Endometrial microvascular endothelial cells (primary cell): ENCODE data around the gene ZNF414. TPM values are rescaled to one million over a fixed set of nuclear protein-coding genes. Genes with fewer than 3 reads are reported as not detected.
"Not testable (repeated sequence)": the region's sequence is repeated elsewhere in the genome, so short reads cannot be mapped to it uniquely, and the experiment has no call there.

Experiments
- in situ Hi-C: cut with HindIII; loops from 2 replicates; pipeline ENCODE4 v1.10.0; 2017; ENCODE audit warnings: low sequenced_read_pairs, low pct_unique_long_range_greater_than_20kb; ENCODE audit errors: inconsistent ontology term
- total RNA-seq: library from RNA; depleted of rRNA; stranded (reverse); fragments of >200 nt; gene quantifications from one replicate; pipeline ENCODE4 v1.2.3, GENCODE V29; 2015; ENCODE audit errors: inconsistent ontology term

ZNF414 gene, protein sequence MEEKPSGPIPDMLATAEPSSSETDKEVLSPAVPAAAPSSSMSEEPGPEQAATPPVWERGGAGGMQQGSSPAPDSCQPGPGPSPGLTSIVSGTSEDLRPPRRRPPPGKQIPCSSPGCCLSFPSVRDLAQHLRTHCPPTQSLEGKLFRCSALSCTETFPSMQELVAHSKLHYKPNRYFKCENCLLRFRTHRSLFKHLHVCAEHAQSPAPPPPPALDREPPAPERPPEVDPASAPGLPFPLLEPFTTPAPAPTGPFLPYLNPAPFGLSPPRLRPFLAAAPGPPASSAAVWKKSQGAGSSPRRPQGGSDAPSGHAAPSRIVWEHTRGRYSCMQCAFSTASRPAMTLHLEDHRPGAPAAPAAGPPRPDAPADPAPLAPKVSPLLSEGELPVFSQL
- 1.3 TPM for total RNA-seq

DNA sequence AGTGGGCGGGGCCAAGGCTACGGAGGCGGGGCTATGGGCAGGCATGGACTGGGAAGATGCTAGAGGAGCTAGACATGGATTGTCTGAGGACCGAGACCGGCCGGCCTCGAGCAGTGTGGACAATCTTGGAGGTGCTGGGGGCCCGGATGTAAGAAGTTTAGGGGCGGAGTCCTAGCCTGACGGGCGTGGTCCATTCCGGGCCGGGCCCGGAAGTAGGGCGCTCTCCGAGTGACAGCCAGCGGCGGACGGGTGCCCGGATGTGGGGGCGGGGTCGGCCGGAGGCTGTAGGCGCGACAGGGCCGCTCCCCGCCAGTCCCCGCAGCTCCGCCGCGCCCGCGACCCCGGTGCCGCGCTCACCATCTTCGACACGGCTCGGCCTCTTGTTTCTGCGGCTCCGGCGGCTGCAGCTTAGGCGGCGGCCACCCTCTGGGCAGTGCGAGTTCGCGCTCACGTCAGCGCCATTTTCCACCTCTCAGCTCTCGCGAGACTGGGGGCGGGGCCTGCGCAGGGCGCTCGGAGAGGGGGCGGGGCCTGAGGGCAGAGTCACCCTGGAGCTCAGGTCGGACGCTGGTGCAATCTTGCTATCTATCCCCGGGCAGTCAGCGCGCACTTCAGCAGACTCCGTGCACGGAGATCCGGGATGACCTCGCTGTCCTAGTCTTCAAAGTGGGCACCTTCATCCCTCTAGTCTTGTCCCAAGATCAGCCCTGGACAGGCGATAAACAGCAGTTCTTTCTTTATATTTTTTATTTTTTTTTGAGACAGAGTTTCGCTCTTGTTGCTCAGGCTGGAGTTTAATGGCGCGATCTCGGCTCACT, at the start of gene ZNF414:
Gene ZNF414 (minus strand): TSS at position 481 of the 818 bp plus-strand sequence. CDS start 121 bp downstream, at position 360.
- in situ Hi-C loops: no loop called here

DNA sequence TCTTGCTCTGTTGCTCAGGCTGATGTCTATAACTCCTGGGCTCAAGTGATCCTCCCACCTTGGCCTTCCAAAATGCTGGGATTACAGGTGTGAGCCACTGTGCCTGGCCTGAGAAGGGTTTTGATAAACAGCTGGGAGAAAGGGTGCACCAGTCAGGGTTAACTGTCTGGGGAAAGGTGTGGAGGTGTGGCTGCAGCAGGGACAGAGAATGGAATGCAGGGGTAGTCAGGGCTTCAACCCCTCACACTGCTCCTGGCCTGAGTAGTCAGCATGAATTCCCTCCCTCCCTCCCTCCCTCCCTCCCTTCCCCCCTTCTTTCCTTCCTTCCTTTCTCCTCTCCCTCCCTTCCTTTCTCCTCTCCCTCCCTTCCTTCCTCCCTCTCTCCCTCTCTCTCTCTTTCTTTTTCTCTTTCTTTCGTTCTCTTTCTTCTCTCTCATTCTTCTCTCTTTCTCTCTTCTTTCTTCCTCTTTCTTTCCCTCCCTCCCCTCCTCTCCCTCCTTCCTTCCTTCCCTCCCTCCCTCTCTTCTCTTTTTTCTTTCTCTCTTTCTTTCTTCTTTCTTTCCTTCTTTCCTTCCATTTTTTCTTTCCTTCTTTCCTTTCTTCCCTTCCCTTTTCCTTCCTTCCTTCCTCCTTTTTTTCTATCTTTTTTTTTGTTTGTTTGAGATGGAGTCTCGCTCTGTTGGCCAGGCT, 47.3 kb upstream of the ZNF414 start:
- in situ Hi-C loops: no loop called here

DNA sequence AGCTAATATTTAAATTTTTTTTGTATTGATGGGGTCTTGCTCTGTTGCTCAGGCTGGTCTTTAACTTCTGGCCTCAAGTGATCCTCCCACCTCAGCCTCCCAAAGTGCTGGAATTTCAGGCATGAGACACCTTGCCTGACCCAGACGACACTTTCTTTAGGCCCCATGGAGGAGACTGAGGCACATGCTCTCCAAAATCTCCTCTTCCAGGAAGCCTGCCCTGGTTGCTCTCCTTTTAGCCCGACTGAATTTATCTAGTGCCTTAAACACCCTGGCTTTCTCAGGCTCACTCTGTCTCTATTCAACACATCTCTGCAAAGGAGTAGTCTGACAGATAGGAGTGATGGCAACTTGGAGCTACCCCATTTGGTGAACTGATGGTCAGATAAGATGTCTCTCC, 44.4 kb upstream of the ZNF414 start:
- in situ Hi-C loops: no loop called here

DNA sequence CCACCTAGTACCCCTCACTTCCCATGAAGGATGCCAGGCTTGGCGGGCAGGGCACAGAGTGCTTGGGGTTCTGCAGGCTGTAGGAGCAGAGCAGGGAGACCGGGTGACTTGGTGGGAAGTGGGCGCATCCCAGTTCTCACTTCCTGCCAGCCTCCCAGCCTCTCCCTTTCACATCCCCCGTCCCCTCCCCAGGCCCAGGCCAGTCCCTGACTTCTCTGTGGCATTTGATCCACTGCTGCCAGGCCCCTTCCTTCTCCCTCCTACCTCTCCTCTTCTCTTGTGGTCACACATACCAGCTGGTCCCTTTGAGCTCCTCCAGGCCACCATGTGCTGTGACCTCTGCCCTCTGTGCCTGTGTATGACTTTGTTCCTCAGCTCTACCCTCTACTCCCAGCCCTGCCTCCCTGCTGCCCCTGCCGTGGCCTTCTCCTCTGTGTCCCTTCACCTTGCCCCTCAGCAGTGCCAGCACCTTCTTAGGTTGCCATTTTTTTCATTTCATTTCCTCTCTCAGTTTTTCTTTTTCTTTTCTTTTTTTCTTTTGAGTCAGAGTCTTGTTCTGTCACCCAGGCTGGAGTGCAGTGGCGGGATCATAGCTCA, 43.8 kb upstream of the ZNF414 start:
- in situ Hi-C loops: no loop called here

DNA sequence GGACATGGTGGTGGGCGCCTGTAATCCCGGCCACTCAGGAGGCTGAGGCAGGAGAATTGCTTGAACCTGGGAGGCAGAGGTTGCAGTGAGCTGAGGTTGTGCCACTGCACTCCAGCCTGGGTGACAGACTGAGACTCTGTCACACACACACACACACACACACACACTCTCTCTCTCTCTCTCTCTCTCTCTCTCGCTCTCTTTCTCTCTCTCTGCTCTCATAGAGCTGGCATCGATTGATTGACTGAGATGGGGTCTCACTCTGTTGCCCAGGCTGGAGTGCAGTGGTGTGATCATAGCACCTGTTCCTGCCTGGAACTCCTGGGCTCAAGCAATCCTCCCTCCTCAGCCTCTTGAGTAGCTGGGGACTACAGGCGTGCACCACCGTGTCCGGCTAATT, 39.8 kb upstream of the ZNF414 start:
- in situ Hi-C loops: not testable (repeated sequence)

DNA sequence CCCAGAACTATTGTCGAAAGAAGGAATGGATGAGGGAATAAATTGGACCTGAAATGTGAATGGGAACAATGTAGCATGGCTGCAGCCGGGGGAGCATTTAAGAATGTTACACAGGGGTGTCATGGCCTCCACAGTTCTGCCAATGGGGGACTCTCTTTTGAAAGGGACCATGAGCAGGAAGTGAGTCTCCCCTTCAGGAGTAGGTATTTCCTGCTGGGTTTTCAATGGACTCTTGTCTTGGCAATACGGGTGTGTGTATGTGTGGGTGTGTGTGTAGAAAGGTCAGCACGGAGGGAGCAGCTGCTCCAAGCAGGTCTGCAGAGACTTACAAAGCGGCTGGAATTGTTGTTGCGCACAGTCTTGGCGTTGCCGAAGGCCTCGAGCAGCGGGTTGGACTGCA, 38.8 kb upstream of the ZNF414 start:
- in situ Hi-C loops: no loop called here

DNA sequence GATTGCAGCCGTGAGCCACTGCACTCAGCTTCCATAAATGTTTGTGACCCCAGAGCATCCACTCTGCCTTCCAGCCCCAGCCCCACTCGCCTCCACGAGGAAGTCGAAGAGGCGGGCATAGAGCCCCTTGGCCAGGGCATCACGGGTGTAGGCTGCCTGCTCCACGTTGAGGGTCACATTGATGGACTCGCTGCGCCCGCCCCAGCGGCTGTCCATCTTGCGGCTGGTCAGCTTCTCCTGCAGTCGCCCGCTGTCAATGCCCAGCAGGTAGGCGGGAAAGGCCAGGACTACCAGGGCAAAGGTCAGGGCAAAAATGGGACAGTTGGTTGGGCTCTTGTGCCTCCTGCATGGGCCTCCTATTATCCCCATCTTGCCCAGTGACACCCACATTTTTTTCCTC, 36.1 kb upstream of the ZNF414 start:
- in situ Hi-C loops: no loop called here

DNA sequence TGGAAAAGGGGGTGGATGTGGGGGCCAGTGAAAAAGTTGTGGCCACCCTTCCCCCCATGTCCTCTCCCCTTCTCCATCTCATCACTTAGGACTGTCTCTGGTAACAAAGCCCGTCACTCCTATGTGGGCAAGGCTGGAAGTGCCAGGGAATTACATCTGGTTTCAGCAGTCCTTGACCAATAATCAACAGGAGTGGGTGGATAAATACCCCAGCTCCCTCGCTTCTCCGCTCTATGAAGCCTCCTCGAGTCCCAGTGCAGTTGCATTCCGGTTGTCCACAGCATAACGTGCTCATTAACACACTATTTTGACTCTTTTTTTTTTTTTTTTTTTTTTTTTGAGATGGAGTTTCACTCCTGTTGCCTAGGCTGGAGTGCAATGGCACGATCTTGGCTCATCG, 31.8 kb upstream of the ZNF414 start:
- in situ Hi-C loops: no loop called here

DNA sequence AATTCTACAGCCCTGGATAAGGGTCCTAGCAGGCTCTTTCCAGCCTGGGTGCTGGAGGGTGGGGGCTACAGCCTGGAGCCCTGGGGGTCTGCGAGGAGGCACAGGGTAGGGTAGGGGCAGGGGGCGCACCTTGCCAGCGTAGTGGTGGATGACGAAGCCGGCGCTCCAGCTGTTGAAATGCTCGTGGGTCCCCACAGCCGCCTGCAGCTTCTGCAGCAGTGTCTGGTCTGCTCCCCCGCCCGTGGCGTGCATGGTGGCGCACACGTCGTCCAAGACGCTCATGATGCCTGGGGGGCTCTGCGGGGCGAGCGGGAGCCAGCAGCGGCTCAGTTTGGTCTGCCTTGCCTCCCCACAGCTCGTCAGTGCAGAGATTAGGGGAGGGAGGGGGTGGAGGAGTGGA, 30.2 kb upstream of the ZNF414 start:
- in situ Hi-C loops: no loop called here

DNA sequence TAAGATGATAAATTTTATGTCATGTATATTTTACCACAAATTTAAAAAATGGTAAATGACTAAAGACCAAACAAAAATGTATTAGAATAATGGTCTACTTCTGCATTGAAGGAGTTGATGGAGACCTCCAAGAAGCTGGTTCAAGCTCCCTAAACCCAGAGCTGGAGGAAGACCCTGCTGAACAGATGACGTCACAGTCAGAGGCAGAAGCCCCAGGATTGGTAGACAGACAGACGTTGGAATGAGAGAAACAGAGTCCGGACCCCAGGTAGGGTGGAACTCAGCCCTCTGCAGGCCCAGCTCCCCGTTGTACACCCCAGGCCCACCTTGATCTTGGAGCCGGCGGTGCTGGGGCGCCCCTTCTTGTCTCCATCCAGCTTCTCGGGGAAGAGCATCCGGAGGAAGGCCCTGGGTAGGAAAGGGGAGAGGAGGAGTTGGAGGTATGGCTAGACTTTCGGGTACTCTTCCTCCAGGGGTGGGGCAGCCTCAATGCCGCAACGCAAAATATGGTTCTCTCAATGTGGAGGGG, 25.7 kb upstream of the ZNF414 start:
- in situ Hi-C loops: no loop called here

DNA sequence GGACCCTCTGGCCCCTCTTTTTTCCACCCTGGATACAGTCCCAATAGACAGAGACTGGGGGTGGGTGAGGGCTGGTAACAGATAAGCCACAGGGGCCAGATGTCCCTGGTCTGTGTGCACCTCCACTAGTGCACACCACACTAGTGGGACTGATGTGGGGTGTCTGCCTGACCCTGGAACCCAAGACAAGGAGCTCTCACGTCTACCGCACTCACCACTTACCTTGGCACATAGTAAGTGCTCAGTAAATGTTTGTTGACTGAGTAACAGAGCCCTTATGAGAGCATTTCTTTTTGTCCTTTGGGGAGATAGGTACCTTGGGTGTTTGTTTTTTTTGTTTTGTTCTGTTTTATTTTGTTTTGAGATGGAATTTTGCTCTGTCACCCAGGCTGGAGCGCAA, 23.1 kb upstream of the ZNF414 start:
- in situ Hi-C loops: no loop called here

DNA sequence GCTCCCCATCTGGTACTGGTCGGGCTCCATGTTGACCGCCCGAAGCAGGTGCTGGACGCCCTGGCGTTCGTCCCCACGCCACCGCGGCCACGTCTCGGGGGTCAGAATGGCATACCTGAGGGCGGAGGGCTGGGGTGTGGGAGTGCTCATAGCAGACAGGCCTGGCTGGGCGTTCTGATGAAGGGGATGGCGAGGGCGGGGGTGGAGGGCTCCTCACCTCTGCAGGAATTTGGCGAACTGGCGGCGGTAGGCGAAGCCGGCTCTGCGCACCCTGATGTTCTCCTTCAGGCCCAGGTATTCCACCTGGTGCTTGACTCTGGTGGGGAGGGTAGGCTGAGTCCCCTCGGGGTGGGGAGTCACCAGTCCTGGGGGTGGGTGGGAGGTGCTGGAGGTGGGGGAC, 22.3 kb upstream of the ZNF414 start:
- in situ Hi-C loops: no loop called here

DNA sequence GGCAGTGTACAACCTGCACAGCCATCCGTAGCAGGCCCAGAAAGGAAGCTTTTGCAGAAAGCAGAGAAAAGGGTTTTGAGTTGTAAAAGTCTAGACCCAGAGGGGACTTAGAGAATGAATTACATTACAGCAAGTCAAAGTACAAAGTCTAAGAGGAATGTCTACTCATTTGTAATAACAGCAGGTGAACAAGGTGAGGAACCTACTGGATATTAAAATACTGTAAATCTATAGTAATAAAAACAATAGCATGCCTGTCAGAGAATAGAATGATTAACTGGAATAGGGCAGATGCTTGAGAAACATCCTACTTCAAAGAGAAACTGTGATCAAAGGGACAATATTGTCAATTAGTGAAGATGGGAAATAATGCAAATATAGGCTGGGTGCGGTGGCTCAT, 18.3 kb upstream of the ZNF414 start:
- in situ Hi-C loops: no loop called here

DNA sequence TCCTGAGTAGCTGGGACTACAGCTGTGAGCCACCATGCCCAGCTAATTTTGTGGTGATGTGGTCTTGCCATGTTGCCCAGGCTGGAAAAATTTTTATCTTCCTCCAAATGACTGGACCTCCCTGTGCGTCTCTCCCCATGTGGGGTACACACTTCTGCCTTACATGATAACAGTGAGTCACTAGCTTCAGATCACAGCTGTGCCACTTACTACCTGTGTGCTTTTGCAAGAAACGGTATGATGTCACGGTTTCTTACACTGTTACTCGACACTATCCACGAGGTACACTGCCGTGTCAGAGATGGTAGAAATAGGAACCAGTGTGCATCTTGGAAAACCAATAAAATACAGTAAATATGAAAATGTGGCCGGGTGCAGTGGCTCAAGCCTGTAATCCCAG, 17.5 kb upstream of the ZNF414 start:
- in situ Hi-C loops: no loop called here

DNA sequence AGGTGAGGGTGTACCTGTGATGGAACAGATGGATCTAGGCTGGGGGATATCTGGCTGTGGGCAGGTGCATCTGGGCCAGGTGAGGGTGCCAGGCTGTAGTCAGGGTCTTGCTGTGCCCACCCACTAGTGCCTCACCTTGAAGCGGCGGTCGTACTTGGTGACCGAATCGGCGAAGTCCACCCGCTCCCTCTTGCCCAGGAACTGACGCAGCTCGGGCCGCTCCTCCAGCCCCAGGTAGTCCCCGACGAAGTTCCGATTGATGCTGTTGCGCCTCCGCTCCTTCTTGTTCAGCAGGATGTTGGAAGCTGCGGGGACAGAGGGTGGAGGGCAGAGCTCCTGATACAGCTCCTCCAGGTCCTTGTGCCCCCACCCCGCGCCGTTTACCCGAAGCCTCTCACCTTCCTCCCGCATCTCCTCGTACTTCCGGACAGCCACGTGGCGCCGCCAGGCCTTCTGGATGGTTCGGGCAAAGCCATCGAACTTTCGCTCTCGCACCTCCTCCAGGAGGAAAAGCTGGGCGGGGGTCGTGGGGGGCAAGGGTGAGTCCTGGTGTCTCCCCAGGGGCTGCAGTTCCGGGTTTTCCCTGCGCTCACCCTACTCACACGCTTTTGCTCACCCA, 16.2 kb upstream of the ZNF414 start:
- in situ Hi-C loops: no loop called here

DNA sequence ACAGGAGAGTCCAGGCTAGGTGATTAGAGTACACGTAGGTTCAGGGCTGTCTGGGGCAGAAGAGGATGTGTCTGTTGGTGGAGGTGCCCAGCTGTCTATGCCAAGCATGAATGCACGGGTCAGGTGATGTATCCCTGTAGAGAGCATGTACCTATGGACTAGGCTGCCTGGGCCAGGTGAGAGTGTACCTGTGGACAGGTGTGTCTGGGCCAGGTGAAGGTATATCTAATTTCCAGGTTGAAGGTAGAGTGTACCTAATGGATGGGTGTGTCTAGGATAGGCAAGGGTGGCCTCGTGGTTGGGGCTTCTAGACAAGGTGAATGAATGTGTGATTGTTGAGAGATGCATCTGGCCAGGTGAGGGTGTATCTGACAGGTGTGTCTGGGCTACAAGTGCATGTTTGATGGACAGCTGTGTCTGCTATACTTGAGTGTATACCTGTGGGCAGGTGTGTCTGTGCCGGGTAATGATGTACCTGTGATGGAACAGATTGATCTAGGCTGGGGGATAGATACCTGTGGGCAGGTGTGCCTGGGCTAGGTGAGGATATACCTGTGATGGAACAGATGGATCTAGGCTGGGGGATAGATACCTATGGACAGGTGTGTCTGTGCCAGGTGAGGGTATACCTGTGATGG, 15.5 kb upstream of the ZNF414 start:
- in situ Hi-C loops: no loop called here

DNA sequence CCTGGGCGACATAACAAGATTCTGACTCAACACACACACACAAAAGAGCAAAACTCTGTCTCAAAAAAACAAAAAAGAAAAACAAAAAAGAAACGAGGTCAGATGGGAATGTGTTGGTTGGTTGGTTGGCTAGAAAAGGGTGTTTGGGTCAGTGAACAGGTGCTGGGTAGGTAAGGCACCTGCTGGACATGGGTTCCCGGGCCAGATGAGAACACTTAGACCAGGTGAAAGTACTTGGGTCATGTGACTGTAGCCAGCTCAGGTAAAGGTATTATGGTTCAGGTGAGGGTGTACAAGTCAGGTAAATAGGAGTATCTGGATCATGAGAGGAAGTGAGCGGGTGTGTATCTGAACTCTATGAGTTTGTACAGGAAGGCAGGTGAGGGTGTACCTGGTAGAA, 14.5 kb upstream of the ZNF414 start:
- in situ Hi-C loops: no loop called here

DNA sequence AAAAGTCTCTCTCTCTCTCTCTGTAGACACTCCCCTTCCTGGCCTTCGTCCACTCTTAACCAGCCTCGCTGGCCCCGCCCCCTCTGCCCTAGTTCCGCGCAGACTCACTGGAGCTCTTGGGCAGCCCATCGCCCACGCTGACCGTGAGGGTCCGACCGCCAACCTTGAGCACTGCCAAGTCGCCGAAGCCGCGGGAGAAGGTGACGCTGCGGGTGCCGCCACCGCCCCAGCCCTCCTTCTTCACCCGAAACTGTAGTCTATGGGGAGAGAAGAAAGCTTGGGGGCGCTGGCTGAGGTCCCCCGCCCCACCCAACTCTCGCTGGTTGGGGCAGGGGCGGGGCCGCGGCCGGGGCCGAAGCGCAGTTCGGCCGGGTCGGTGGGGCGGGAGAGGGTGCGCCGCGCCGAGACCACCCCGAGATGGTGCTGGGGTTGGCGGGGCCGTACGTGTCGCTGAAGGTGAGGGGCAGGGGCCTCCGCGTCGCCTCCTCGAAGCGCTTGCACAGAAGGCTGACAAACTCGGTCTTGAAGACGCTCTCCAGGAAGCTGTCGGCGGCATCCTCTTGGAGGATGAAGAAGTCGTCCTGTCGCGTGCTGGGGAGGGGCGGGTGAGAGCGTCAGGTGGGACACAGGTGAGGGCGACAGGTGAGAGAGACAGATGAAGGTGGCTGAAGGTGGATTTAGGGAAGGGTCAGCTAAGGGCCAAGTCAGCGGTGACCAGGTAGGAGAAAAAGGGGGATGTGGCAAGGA, 12.6 kb upstream of the ZNF414 start:
- in situ Hi-C loops: no loop called here
